Measurements from ENCODE around the gene SPINT1.

DNA sequence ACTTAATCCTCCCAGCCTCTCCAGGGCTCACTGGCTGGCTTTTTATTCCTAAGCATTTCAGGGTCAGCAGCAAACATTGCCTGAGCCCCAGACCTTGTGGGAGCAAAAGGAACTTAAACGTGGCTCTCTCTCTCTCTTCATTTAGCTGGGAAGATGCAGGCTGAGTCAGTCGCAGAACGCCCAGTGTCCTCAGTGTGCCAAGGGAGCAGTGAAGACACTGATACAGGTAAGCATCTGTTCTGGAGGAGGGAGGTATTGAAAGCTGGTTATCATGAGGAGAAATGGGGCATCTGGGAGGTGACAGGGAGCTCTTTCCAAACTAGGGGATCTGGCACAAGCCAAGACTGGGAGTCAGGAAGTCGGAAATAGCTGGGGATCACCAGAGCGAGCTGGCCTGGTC lies 25.8 kb downstream of the SPINT1 start:
- TF ChIP-seq SIN3A (IDR thresholded peaks at IDR 0.05; ENCODE audit: borderline replicate concordance, insufficient read depth, low read length), result no peak
- TF ChIP-seq TAF1 (IDR thresholded peaks at IDR 0.05; ENCODE audit: borderline replicate concordance, insufficient read depth, low read length), result no peak
- TF ChIP-seq, protein P1, sequence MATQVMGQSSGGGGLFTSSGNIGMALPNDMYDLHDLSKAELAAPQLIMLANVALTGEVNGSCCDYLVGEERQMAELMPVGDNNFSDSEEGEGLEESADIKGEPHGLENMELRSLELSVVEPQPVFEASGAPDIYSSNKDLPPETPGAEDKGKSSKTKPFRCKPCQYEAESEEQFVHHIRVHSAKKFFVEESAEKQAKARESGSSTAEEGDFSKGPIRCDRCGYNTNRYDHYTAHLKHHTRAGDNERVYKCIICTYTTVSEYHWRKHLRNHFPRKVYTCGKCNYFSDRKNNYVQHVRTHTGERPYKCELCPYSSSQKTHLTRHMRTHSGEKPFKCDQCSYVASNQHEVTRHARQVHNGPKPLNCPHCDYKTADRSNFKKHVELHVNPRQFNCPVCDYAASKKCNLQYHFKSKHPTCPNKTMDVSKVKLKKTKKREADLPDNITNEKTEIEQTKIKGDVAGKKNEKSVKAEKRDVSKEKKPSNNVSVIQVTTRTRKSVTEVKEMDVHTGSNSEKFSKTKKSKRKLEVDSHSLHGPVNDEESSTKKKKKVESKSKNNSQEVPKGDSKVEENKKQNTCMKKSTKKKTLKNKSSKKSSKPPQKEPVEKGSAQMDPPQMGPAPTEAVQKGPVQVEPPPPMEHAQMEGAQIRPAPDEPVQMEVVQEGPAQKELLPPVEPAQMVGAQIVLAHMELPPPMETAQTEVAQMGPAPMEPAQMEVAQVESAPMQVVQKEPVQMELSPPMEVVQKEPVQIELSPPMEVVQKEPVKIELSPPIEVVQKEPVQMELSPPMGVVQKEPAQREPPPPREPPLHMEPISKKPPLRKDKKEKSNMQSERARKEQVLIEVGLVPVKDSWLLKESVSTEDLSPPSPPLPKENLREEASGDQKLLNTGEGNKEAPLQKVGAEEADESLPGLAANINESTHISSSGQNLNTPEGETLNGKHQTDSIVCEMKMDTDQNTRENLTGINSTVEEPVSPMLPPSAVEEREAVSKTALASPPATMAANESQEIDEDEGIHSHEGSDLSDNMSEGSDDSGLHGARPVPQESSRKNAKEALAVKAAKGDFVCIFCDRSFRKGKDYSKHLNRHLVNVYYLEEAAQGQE (IDR thresholded peaks at IDR 0.05; ENCODE audit: insufficient read depth in 1 of 2, low read depth in 2 of 2, low read length in 2 of 2), result no peak
- TF ChIP-seq POLR2AphosphoS5 (IDR thresholded peaks at IDR 0.05; ENCODE audit: low read depth, low read length), result no peak
- TF ChIP-seq FOXP2 (optimal IDR thresholded peaks at IDR 0.05; ENCODE audit: borderline replicate concordance, extremely low read depth, extremely low read length, insufficient read depth), result no peak

Data from PFSK-1 (cell line).